HEK293 (cell line): ENCODE data around the gene CAPN1.

Source experiments
- CTCF ChIP-seq: fragments of 450-650 bp; formaldehyde crosslinking; IDR thresholded peaks from 2 replicates; pipeline ENCODE4 v1.5.1; 2016; ENCODE audit warnings: missing biosample characterization, missing genetic modification characterization
- ZNF18 ChIP-seq: fragments of 450-650 bp; formaldehyde crosslinking; IDR thresholded peaks from 2 replicates; pipeline ENCODE4 v1.5.1; 2016; ENCODE audit warnings: missing biosample characterization, missing genetic modification characterization

- TF ChIP-seq CTCF (no peak), ZNF18 (tag by site-specific recombination) (no peak)
These were observed 3.4 kb downstream of the CAPN1 start for GRCh38 chr11:65185171-65185570.
